Activated gamma-delta T cell treated with anti-CD3 and anti-CD28 coated beads, Interleukin-2, amount 50 U/mL, for 16 hours (primary cell): Measurements from ENCODE around the gene CENPP.

Experiments
- DNase-seq: peaks from one replicate; pipeline ENCODE4 v3.0.0-alpha.2; 2020; ENCODE audit warnings: low read depth

The CENPP gene

GRCh38 chr9:92508018-92508820 is 182.5 kb downstream of the CENPP start:
- DNase-seq, result no peak

- DNase-seq, result no peak
These were observed 183.3 kb downstream of the CENPP start for GRCh38 chr9:92509050-92509449.

- DNase-seq, result no peak
These were observed 185.0 kb downstream of the CENPP start for GRCh38 chr9:92510747-92511146.

GRCh38 chr9:92512622-92513021 is 186.9 kb downstream of the CENPP start:
- DNase-seq, result no peak

GRCh38 chr9:92513349-92513748 is 187.6 kb downstream of the CENPP start:
- DNase-seq, result no peak

- DNase-seq, result no peak
These were observed 188.9 kb downstream of the CENPP start for GRCh38 chr9:92514635-92515034.

GRCh38 chr9:92516521-92516920 is 190.8 kb downstream of the CENPP start:
- no peak for DNase-seq

GRCh38 chr9:92517046-92517445 is 191.3 kb downstream of the CENPP start:
- DNase-seq, result no peak

- DNase-seq, result no peak
These were observed 192.4 kb downstream of the CENPP start for GRCh38 chr9:92518199-92518598.

- DNase-seq, result no peak
These were observed 195.1 kb downstream of the CENPP start for GRCh38 chr9:92520837-92521236.

GRCh38 chr9:92522983-92523970 is 197.5 kb downstream of the CENPP start:
- no peak for DNase-seq

GRCh38 chr9:92524881-92525280 is 199.1 kb downstream of the CENPP start:
- DNase-seq, result no peak

- no peak for DNase-seq
These were observed 199.6 kb downstream of the CENPP start for GRCh38 chr9:92525306-92525705.

GRCh38 chr9:92527291-92527828 is 201.6 kb downstream of the CENPP start:
- no peak for DNase-seq

GRCh38 chr9:92527832-92528521 is 202.2 kb downstream of the CENPP start:
- DNase-seq, result no peak

GRCh38 chr9:92528522-92528849 is 202.7 kb downstream of the CENPP start:
- no peak for DNase-seq

- no peak for DNase-seq
These were observed 203.4 kb downstream of the CENPP start for GRCh38 chr9:92529124-92529523.

GRCh38 chr9:92530893-92531292 is 205.1 kb downstream of the CENPP start:
- DNase-seq, result no peak

- no peak for DNase-seq
These were observed 208.5 kb downstream of the CENPP start for GRCh38 chr9:92534204-92534603.

- no peak for DNase-seq
These were observed 208.9 kb downstream of the CENPP start for GRCh38 chr9:92534674-92535073.

GRCh38 chr9:92535940-92536850 is 210.4 kb downstream of the CENPP start, which contains the start of gene ECM2:
Gene ECM2 (minus strand): TSS chr9:92535990. CDS start chr9:92522866, 13,124 bp downstream.
- DNase-seq, result no peak
